Right lobe of liver (tissue), 6 donors: Measurements from ENCODE around the gene CLDN4. TPM values are rescaled to one million over a fixed set of nuclear protein-coding genes. Genes with fewer than 3 reads are reported as not detected.
A peak's percentile ranks its signal among the peaks of the same experiment; 100 is the strongest.
"Not testable (repeated sequence)": the region's sequence is repeated elsewhere in the genome, so short reads cannot be mapped to it uniquely, and the experiment has no call there.

ENCODE experiments used
- ATAC-seq, 4 donors: fragments of 200-7000 bp; cut with Tn5 transposase; one replicate each; pipeline ENCODE4 v1.9.1; 2020; ENCODE audit warnings: mild to moderate bottlenecking in 4 of 4, moderate library complexity in 4 of 4
- DNase-seq, 3 donors: peaks; one replicate each; pipeline ENCODE4 v3.0.0-alpha.2; 2020
- H3K27ac ChIP-seq, 3 donors: fragments of 200-600 bp; one replicate each; pipeline ENCODE4 v1.8.0; 2022
- H3K27me3 ChIP-seq, 2 donors: fragments of 200-600 bp; one replicate each; pipeline ENCODE4 v1.8.0; 2022
- H3K36me3 ChIP-seq, 4 donors: fragments of 200-600 bp; sonication (generic) in 1 of 4; one replicate each; pipeline versions ENCODE4 v1.5.1 to v1.8.0; 2017 to 2022; ENCODE audit warnings: control low read depth in 1 of 4
- H3K4me1 ChIP-seq, 4 donors: fragments of 200-600 bp; sonication (generic) in 1 of 4; one replicate each; pipeline versions ENCODE4 v1.5.1 to v1.8.0; 2017 to 2022; ENCODE audit warnings: control low read depth in 1 of 4
- H3K4me3 ChIP-seq, 3 donors: fragments of 200-600 bp; one replicate each; pipeline ENCODE4 v1.8.0; 2022
- H3K9me3 ChIP-seq, 4 donors: fragments of 200-600 bp; sonication (generic) in 1 of 4; one replicate each; pipeline versions ENCODE4 v1.5.1 to v1.8.0; 2017 to 2022; ENCODE audit warnings: control low read depth in 1 of 4
- CTCF ChIP-seq, 4 donors: fragments of 200-600 bp in 3 of 4; fragments of 450-650 bp in 1 of 4; IDR thresholded peaks; one replicate each; pipeline versions ENCODE4 v1.5.1 to v1.8.0; 2016 to 2022; ENCODE audit warnings: antibody characterized with exemption in 4 of 4, mild to moderate bottlenecking in 2 of 4
- POLR2A ChIP-seq: fragments of 450-650 bp; IDR thresholded peaks from one replicate; pipeline ENCODE4 v1.6.1; 2017; ENCODE audit warnings: antibody characterized with exemption, mild to moderate bottlenecking
- WGBS: methylation state at CpG from one replicate; pipeline ENCODE4 v1.1.6; 2018; ENCODE audit warnings: low coverage, low lambda C conversion rate; ENCODE audit not compliant: insufficient coverage; ENCODE audit errors: missing lambda C conversion rate; 5-methylcytosine and 5-hydroxymethylcytosine counted together
- intact Hi-C, 2 donors: fragments of 100-400 bp; cut with DNase I; formaldehyde crosslinking; loops; one replicate each; pipeline versions ENCODE4 v1.11.2 to v1.14.1; 2022
- total RNA-seq, 6 experiments: library from RNA; depleted of rRNA in 2 of 6; stranded (reverse); fragments of >200 nt in 2 of 6; fragmentation: NEBNext Ultra II Directional in 3 of 6; extraction: Animal tissue kit (Norgen Biotek cat#: 25700) in 3 of 6; gene quantifications; one replicate each; pipeline versions ENCODE4 v1.1.0 to v1.2.4, GENCODE V29; 2016 to 2023
- donor health status: DM: no; HTN: yes; CAD: no.
- donor health status: DM: no; HTN: no; CAD: no.
- donor health status: DM: no; HTN: no; CAD: no.
- donor health status: DM: no; HTN: yes; CAD: no.
- donor health status: DM: no; HTN: yes; CAD: no.

Gene CLDN4
- total RNA-seq, 6 experiments from 2014 or later: 0.56 to 3.9 (median 1.3) TPM

GRCh38 chr7:73831584-73831833, 713 bp downstream of the CLDN4 start:
- TF ChIP-seq POLR2A: no peak
- H3K9me3 ChIP-seq: no peaks in the 10 kb centered on the region
- no CpG with 5 or more reads among the region's 16 CpGs for WGBS
- H3K27me3 ChIP-seq: no peaks in the 10 kb centered on the region
- DNase-seq: no peak
- intact Hi-C loops: no loop called here
- H3K36me3 ChIP-seq: no peaks in the 10 kb centered on the region
- H3K4me3 ChIP-seq: no peak overlapping the region
- no peak overlapping the region for H3K27ac ChIP-seq
- no peak for ATAC-seq
- H3K4me1 ChIP-seq: peaks cover 0 to 8% (median 2%) of the 10 kb centered on the region in 4 donors

- no peak overlapping the region for H3K27ac ChIP-seq
- DNase-seq (no peak), ATAC-seq (peak in 2 of 4 donors; percentile 19 to 29)
- intact Hi-C loops: no loop called here
- no peaks in the 10 kb centered on the region for H3K27me3 ChIP-seq
- H3K4me1 ChIP-seq: peaks cover 0 to 8% (median 2%) of the 10 kb centered on the region in 4 donors
- no peaks in the 10 kb centered on the region for H3K36me3 ChIP-seq
- 57% methylated on average over 7 of the region's 16 CpGs for WGBS
- no peaks in the 10 kb centered on the region for H3K9me3 ChIP-seq
- H3K4me3 ChIP-seq: no peak overlapping the region
- TF ChIP-seq CTCF (IDR thresholded peaks at IDR 0.05) (no peak), POLR2A (no peak)
Observed at GRCh38 chr7:73831834-73832651, 1.2 kb downstream of the CLDN4 start.

GRCh38 chr7:73832806-73833205, 2.0 kb downstream of the CLDN4 start:
- no peak overlapping the region for H3K4me3 ChIP-seq
- intact Hi-C loops: no loop called here
- 62% methylated on average over 12 of the region's 13 CpGs for WGBS
- TF ChIP-seq POLR2A (no peak), CTCF (IDR thresholded peaks at IDR 0.05) (no peak)
- H3K27ac ChIP-seq: no peak overlapping the region
- DNase-seq (no peak), ATAC-seq (no peak)
- peaks cover 0 to 8% (median 0%) of the 10 kb centered on the region in 4 donors for H3K4me1 ChIP-seq
- no peaks in the 10 kb centered on the region for H3K27me3 ChIP-seq
- no peaks in the 10 kb centered on the region for H3K9me3 ChIP-seq
- H3K36me3 ChIP-seq: no peaks in the 10 kb centered on the region

GRCh38 chr7:73833251-73833919, 2.6 kb downstream of the CLDN4 start:
- 63% methylated on average over 11 of the region's 13 CpGs for WGBS
- intact Hi-C loops: no loop called here
- no peaks in the 10 kb centered on the region for H3K27me3 ChIP-seq
- H3K27ac ChIP-seq: no peak overlapping the region
- H3K9me3 ChIP-seq: no peaks in the 10 kb centered on the region
- DNase-seq: no peak
- ATAC-seq: peak in 2 of 4 donors; percentile 16 to 30
- no peak for TF ChIP-seq CTCF (IDR thresholded peaks at IDR 0.05)
- no peak for TF ChIP-seq POLR2A
- peaks cover 0 to 3% (median 0%) of the 10 kb centered on the region in 4 donors for H3K4me1 ChIP-seq
- no peak overlapping the region for H3K4me3 ChIP-seq
- no peaks in the 10 kb centered on the region for H3K36me3 ChIP-seq

- WGBS: no CpG with 5 or more reads among the region's 11 CpGs
- TF ChIP-seq CTCF (IDR thresholded peaks at IDR 0.05) (no peak), POLR2A (no peak)
- intact Hi-C loops: no loop called here
- H3K36me3 ChIP-seq: no peaks in the 10 kb centered on the region
- ATAC-seq (no peak), DNase-seq (no peak)
- no peak overlapping the region for H3K4me3 ChIP-seq
- H3K4me1 ChIP-seq: peaks cover 0 to 3% (median 0%) of the 10 kb centered on the region in 4 donors
- H3K9me3 ChIP-seq: no peaks in the 10 kb centered on the region
- H3K27me3 ChIP-seq: no peaks in the 10 kb centered on the region
- no peak overlapping the region for H3K27ac ChIP-seq
Observed at GRCh38 chr7:73834626-73835191, 3.9 kb downstream of the CLDN4 start.

GRCh38 chr7:73837167-73837566, 6.4 kb downstream of the CLDN4 start:
- H3K9me3 ChIP-seq, DNase-seq, H3K36me3 ChIP-seq, H3K4me3 ChIP-seq, H3K27ac ChIP-seq, intact Hi-C loops, ATAC-seq, H3K4me1 ChIP-seq, H3K27me3 ChIP-seq: not testable (repeated sequence)
